HG02938 (cell line): Measurements from ENCODE around the gene EBF3.

Source experiments
- ATAC-seq: cut with Tn5 transposase; IDR thresholded peaks from one replicate; pipeline ENCODE4 v1.9.1; 2021; ENCODE audit warnings: mild to moderate bottlenecking, moderate library complexity; ENCODE audit not compliant: unreplicated experiment

The EBF3 gene

GRCh38 chr10:129963641-129964501 lies at the start of gene EBF3:
TSS of gene EBF3 (minus strand) at chr10:129964274. CDS start at chr10:129963768, 506 bp downstream.
- ATAC-seq: peak; percentile 43

DNA sequence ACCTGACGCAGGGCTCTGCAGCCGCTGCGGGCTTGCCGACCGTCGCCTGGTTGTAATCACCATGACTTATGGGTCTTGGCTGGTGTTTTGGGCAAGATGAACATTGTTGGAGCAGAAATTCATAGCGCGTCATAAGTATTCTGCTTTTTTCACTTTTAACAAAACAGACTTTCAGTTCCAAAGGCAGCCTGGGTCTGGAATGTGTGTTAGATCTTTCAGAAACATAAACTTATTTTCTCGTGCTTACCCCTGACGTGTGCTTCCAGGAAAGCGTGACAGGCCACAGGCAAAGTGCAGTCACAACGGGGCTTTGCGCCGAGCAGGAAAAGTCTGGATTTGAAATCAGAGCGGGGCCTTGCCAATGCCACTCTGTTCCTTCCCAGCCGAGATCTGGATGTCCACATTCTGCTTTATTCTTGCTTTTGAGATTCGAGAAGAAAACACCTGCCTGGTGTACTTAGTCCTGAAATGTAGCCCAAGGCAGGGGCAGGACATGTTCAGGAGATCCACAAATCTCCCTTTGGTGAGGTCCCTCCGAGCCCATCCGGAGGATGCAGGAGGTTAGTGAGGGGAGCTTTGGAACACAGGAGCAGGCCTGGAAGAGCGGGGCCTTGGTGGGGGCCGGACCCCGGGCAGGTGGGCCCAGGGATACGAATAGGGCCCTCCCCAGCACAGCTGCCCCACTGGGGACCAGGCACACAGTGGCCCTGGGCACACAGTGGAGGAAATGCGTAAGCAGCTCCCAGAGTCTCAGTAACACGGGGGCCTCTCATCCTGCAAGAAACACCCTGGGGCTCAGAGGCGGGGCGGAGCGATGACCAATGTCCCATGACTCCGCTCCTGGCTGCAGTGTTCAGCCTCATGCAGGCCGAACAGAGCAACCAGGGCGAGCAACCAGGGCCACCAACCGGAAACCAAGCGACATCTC lies 49.5 kb upstream of the EBF3 start:
- ATAC-seq: no peak

DNA sequence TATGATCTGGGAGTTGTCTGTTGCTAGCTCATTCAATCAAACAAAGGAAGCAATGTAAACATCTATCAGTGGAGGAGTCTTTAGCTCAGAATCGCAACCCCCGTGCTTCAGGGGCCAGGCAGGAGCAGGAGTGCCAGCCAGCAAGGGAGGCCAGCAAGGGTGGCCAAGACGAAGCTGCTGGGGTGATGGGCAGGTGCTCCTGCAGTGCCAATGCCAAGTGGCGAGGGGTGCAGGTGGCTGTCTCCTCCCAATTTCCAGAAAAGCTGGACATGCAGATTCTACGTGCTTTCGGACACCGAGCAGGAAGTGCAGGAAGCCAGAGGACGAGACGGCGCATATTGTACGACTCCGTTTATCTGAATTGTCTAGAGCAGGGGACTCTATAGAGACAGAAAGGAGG lies 48.1 kb upstream of the EBF3 start:
- no peak for ATAC-seq

GRCh38 chr10:130010653-130011052 lies 46.6 kb upstream of the EBF3 start:
- no peak for ATAC-seq

DNA sequence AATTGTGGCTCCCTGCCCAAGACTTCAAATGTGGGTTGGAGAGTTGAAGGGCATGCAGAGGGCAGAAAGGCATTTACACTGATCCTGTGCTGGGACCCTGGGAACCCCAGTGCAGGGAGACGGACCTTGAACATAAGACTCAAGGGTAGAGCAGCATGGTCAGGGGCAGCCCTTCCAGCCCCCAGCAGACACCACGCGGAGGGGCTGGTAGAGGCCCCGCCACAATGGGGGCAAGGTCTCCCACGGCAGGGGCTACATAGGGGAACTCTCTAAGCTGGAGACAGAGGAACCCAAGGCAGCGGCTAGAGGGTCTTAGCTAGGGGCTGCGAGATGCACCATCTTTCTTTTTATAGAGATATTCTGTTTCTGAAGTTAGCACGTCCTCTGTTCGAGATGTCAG lies 45.2 kb upstream of the EBF3 start:
- no peak for ATAC-seq

- ATAC-seq: no peak
Measured at GRCh38 chr10:130003787-130004613, 39.9 kb upstream of the EBF3 start.

DNA sequence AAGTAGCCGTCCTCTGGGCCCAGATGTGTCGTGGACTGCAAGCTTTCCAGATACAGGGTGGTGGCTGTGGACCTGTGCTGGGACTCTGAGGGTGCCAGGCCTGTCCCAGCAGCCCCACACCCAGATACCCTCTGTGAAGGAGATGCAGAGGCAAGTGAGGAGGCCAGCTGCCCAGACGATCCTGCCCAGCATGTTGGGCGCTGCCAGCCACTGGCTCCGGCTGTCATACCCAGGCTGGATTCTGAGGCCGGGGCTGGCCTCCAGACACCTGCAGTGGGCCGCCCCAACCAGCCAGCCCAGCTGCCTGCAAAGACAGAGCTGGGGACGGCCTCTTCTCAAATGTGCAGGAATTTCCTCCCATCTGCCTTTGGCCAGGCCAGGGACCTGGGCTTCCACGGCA lies 39.1 kb upstream of the EBF3 start:
- ATAC-seq: no peak

DNA sequence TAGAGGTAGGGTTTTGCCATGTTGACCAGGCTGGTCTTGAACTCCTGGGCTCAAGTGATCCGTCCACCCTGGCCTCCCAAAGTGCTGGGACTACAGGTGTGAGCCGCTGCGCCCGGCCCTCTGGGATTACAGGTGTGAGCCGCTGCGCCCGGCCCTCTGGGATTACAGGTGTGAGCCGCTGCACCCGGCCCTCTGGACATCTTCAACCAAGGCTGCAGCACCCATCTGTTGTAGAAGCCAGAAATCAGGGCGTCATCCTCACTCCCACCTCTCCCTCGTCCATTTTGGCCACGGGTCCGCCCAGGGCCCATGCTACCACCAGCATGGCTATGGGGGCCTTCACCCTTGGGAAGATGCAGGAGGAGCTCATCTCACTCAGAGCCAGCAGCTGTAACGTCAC lies 38.5 kb upstream of the EBF3 start:
- ATAC-seq: no peak

- ATAC-seq: no peak
Measured at GRCh38 chr10:130000918-130001317, 36.8 kb upstream of the EBF3 start.

DNA sequence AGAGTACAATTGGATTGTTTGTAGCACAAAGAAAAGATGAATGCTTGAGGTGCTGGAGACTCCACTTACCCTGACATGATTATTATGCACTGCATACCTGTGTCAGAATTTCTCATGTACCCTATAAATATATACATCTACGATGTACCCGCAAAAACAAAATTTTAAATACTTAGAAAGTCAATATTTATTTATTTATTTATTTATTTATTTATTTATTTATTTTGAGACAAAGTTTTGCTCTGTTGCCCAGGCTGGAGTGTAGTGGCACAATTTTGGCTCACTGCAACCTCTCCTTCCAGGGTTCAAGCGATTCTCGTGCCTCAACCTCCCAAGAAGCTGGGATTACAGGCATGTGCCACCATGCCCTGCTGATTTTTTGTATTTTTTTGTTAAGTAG lies 35.1 kb upstream of the EBF3 start:
- ATAC-seq: no peak

DNA sequence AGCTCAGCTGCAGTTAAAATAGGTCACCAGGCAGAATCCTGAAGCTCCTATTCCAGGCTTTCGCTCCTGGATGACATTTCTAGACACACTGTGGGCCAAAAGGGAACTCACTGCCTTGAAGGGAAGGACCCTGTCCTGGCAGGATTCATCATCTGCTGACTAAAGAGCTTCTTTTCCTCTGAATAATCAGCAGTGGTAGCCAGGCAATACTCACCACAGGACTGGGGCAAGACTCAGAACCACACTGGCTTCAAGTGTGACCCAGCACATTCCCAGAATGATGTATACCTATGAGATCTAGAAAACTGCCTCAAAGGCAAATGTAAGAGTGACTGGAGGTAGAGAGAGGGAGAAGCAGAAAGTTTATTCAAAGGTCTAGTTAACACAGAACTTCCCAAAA lies 29.5 kb upstream of the EBF3 start:
- no peak for ATAC-seq

- ATAC-seq: no peak
Measured at GRCh38 chr10:129992356-129992755, 28.3 kb upstream of the EBF3 start.

DNA sequence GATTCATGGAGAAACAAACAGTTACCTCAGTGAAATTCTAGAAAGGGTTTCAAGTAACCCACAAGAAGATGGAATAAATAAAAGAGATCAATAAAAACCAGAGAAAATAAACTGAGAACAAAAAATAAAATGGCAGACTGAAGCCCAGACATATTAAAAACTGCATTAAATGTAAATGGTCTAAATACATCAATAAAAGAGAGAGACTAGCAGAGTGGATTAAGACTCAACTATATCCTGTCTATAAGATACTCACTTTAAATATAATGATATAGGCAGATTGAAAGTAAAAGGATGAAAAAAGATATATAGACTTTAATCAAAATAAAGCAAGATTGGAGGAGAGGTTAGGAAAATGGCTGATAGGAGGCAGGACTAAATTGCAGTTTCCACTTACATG lies 18.8 kb upstream of the EBF3 start:
- no peak for ATAC-seq

- ATAC-seq: no peak
Measured at GRCh38 chr10:129978980-129979379, 14.9 kb upstream of the EBF3 start.

DNA sequence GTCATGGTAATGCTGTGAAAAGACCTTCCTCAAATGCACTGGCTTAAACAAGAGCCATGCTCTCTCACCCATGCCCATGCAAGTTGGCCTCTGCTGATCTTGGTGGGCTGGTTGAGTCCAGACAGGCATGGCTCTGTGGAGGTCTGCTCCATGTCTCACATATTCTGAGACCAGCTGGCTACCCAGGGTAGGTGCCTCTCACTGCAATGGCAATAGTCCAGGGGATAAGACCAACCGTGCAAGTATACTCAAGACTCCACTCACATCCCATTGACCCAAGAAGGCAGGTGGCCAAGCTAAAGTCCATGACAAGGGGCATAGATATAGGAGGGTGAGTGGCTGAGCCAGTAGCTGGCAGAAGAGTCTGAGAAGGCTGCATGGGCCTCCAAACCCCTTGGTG lies 14.2 kb upstream of the EBF3 start:
- no peak for ATAC-seq

DNA sequence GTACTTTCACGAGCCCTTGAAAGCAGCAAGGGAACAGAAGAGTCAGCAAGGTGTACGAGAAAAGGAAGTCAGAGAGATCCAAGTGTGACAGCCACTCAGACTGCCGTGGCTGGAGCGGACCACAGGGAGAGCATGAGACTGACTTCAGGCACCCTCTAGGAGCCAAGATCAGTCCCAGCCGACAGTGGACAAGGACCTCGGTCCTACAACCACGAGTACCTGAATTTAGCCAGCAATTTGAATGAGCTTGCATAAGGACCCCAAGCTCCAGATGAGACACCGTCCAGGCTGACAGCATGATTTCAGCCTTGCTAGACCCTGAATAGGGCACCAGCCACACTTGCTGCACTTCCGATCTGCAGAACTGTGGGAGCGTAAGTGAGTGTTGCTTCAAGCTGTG lies 13.7 kb upstream of the EBF3 start:
- no peak for ATAC-seq

DNA sequence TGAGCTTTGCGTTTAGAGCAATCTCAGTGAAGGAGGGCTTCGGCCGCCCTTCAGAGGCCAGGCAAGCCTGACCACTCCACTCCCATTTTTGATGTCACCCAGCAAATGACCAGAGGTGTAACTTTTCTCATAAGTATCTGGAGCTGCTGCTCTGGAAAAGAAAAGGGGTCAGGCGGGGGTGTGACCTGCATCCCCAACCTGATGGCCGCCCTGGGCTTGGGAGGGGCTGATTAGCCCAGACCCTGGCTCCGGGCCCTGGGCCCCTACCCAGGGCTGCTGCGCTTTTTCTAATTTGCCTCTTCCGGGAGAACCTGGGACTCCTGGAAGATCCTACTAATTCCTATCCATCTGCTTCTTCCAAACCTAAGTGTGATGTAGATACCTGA lies 9.6 kb upstream of the EBF3 start:
- no peak for ATAC-seq

- ATAC-seq: no peak
Measured at GRCh38 chr10:129972966-129973673, 9.0 kb upstream of the EBF3 start.

DNA sequence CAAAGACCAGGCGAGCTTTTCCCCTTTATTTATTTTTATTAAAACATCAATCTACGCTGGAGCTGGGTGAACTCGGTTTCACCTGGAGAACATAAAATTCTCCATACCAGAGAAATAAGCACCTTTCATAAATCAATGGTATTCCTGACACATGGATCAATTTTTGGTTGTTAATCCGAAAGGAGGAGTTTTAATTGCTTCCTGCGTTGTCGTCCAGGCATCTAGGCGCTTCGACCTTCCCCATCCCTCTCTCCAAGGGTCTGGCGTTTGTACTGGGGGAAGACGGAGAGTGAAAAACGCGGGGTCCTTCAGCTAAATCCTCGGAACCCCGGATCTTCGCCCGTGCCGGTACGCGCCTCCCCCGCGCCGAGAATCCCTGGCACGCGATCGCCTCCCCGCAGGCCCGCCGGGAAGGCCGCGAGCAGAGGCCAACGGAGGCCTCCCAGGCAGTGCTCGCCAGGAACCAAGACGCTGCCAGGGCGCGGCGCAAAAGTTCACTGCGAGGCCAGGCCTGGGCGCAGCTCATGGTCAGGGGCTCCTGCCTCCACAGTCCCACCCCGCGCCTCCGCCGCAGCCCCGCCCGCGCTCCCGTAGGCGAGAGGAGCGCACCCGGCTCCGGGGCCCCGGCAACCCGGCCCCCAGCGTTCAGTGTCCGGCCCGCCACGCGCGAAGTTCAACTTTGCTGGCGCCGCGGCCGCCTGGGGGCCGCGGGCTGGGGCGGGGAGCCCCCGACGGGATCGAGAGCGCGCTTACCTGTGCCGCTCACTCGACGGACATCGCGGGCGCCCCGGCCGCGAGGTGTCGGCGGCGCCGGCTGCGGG lies 8.3 kb upstream of the EBF3 start:
- ATAC-seq: no peak
